GM06990 (cell line): ENCODE measurements around the gene FNIP1.

Source experiments
- DNase-seq: peaks from one replicate; pipeline ENCODE4 v3.0.0-alpha.2; 2011; ENCODE audit not compliant: insufficient read length; ENCODE audit errors: extremely low read depth
- H3K27me3 ChIP-seq: replicated peaks from 2 replicates; pipeline ENCODE4 v1.6.0; 2011; ENCODE audit warnings: low read length; ENCODE audit not compliant: control insufficient read depth, insufficient read depth
- H3K36me3 ChIP-seq: 2 replicates; pipeline ENCODE4 v1.5.1; 2011; ENCODE audit warnings: low read length; ENCODE audit not compliant: control insufficient read depth, insufficient read depth
- H3K4me3 ChIP-seq: replicated peaks from 2 replicates; pipeline ENCODE4 v1.5.1; 2011; ENCODE audit warnings: low read depth, mild to moderate bottlenecking, control low read depth, low read length
- CTCF ChIP-seq: IDR thresholded peaks from 2 replicates; pipeline ENCODE4 v1.5.1; 2011; ENCODE audit warnings: low read length, control low read depth, mild to moderate bottlenecking, inconsistent platforms; ENCODE audit not compliant: insufficient read depth, poor library complexity, severe bottlenecking

Gene FNIP1

DNA sequence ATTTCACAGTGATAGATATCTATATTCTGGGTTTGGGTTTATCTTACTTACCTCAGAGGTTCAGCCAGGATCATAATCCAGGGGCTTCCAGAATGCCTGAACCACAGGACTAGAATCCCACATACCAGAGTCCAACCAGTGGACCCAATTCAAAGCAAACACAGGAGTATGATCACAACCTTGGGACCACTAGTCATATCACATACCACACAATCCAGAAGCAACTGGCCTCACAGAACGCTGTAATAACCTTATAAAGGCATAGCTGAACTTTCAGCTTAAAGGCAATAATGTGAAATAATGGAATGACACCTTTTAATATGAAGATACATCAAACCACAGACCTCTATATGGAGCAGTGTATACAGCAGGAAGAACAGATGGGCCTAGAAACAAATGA lies 187.0 kb downstream of the FNIP1 start:
- DNase-seq, result no peak
- H3K4me3 ChIP-seq, result no peak overlapping the region
- no peaks in the 10 kb centered on the region for H3K36me3 ChIP-seq
- no peak for TF ChIP-seq CTCF
- H3K27me3 ChIP-seq, result no peaks in the 10 kb centered on the region

GRCh38 chr5:131608597-131608996 lies 188.2 kb downstream of the FNIP1 start:
- no peak for TF ChIP-seq CTCF
- Histone ChIP-seq H3K4me3 (no peak overlapping the region), H3K27me3 (no peaks in the 10 kb centered on the region), H3K36me3 (no peaks in the 10 kb centered on the region)
- DNase-seq, result no peak

DNA sequence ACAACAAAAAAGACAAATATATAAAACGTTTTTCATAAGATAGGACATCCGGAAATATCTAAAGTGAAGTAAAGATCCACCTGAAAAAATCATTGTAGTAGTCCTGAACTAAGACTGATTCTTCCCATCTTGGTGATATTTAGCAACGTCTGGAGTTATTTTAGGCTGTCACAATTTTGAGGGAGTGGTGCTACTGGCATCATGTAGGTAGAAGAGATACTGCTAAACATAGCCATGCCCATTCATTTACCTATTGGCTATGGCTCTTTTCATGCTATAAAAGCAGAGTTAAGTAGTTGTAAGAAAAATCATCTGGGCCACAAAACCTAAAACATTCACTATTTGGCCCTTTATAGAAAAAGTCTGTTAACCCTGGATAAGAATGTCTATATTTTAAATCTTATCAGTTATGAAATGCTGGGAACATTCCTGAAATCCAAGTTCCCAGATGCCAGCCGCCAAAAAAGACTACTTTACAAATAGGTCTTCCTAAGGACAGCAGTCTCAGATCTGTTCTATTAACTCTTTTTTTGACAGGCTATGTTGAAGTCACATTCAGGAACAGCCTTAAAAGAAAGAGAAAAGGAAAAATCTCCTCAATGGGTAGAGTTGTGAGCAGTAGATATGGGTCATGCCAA lies 188.8 kb downstream of the FNIP1 start:
- no peak overlapping the region for H3K4me3 ChIP-seq
- TF ChIP-seq CTCF, result no peak
- no peak for DNase-seq
- H3K27me3 ChIP-seq, result no peaks in the 10 kb centered on the region
- H3K36me3 ChIP-seq, result no peaks in the 10 kb centered on the region

GRCh38 chr5:131607418-131607817 lies 189.4 kb downstream of the FNIP1 start:
- H3K4me3 ChIP-seq, result no peak overlapping the region
- DNase-seq, result no peak

DNA sequence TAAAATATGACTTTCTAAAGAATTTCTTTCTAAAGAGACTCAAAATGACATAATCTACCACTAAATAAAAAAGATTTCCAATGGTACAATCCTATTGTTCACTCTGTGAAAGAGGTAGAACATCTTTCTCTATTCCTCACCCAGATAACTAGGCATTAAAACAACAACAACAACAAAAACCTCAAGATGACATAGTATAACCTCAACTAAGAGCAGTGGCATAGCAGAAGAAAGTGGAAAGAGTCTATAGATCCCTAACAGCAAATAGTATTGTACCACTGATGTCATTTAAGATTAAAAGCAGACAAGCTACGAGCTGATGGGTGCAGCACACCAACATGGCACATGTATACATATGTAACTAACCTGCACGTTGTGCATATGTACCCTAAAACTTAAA lies 191.7 kb downstream of the FNIP1 start:
- H3K4me3 ChIP-seq, result no peak overlapping the region
- no peaks in the 10 kb centered on the region for H3K27me3 ChIP-seq
- TF ChIP-seq CTCF, result no peak
- DNase-seq, result no peak
- no peaks in the 10 kb centered on the region; the same call in 1 of the 2 replicates for H3K36me3 ChIP-seq

More at GRCh38 chr5:131607418-131607817, 189.4 kb downstream of the FNIP1 start:
- no peaks in the 10 kb centered on the region for H3K27me3 ChIP-seq
- H3K36me3 ChIP-seq, result no peaks in the 10 kb centered on the region; the same call in 1 of the 2 replicates
- TF ChIP-seq CTCF, result no peak
